Measurements from ENCODE around the gene NR1D1.

DNA sequence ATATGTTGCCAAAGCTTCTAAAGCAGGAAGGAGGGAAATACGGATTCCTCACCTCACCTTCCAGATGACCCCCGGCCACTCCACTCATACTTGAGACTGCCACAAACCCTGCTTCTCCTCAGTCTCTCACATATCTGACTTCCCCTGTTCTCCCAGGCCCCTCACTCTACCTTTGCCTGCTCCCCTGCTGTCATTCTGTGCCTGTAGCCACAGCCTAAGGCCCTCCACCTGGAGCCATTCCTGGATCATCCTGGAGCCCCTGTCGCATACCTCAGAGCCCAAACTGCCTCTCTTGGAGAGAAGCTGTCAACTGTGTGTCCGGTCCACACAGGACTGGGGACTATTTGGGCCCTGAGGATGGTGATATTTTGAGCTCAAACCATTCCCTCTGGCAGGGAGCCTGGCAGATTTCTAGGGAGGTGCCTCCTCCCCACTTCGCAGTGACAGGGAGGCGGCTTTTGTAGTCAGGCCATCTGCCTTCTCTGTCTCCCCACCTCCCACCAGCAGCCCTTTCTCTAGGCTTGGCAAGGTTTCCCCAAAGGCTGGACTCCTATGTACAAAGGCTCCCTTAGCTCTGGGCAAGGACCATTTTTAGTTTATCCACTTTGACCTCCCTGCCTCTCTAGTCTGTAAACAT, 43.9 kb downstream of the NR1D1 start:
- TF ChIP-seq, protein P1, sequence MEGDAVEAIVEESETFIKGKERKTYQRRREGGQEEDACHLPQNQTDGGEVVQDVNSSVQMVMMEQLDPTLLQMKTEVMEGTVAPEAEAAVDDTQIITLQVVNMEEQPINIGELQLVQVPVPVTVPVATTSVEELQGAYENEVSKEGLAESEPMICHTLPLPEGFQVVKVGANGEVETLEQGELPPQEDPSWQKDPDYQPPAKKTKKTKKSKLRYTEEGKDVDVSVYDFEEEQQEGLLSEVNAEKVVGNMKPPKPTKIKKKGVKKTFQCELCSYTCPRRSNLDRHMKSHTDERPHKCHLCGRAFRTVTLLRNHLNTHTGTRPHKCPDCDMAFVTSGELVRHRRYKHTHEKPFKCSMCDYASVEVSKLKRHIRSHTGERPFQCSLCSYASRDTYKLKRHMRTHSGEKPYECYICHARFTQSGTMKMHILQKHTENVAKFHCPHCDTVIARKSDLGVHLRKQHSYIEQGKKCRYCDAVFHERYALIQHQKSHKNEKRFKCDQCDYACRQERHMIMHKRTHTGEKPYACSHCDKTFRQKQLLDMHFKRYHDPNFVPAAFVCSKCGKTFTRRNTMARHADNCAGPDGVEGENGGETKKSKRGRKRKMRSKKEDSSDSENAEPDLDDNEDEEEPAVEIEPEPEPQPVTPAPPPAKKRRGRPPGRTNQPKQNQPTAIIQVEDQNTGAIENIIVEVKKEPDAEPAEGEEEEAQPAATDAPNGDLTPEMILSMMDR (IDR thresholded peaks at IDR 0.05) = no peak
- TF ChIP-seq POLR2AphosphoS5 (IDR thresholded peaks at IDR 0.05; ENCODE audit: low read depth, low read length) = no peak
- TF ChIP-seq, protein P2, sequence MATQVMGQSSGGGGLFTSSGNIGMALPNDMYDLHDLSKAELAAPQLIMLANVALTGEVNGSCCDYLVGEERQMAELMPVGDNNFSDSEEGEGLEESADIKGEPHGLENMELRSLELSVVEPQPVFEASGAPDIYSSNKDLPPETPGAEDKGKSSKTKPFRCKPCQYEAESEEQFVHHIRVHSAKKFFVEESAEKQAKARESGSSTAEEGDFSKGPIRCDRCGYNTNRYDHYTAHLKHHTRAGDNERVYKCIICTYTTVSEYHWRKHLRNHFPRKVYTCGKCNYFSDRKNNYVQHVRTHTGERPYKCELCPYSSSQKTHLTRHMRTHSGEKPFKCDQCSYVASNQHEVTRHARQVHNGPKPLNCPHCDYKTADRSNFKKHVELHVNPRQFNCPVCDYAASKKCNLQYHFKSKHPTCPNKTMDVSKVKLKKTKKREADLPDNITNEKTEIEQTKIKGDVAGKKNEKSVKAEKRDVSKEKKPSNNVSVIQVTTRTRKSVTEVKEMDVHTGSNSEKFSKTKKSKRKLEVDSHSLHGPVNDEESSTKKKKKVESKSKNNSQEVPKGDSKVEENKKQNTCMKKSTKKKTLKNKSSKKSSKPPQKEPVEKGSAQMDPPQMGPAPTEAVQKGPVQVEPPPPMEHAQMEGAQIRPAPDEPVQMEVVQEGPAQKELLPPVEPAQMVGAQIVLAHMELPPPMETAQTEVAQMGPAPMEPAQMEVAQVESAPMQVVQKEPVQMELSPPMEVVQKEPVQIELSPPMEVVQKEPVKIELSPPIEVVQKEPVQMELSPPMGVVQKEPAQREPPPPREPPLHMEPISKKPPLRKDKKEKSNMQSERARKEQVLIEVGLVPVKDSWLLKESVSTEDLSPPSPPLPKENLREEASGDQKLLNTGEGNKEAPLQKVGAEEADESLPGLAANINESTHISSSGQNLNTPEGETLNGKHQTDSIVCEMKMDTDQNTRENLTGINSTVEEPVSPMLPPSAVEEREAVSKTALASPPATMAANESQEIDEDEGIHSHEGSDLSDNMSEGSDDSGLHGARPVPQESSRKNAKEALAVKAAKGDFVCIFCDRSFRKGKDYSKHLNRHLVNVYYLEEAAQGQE (IDR thresholded peaks at IDR 0.05; ENCODE audit: insufficient read depth in 1 of 2, low read depth in 2 of 2, low read length in 1 of 2) = no peak
